GM19438 (cell line): ENCODE results near the gene CNIH1.
"Not testable (repeated sequence)": the region's sequence is repeated elsewhere in the genome, so short reads cannot be mapped to it uniquely, and the experiment has no call there.

Experiments used
- ATAC-seq: cut with Tn5 transposase; IDR thresholded peaks from one replicate; pipeline ENCODE4 v1.9.1; 2021; ENCODE audit warnings: low read depth; ENCODE audit not compliant: unreplicated experiment

Gene CNIH1

DNA sequence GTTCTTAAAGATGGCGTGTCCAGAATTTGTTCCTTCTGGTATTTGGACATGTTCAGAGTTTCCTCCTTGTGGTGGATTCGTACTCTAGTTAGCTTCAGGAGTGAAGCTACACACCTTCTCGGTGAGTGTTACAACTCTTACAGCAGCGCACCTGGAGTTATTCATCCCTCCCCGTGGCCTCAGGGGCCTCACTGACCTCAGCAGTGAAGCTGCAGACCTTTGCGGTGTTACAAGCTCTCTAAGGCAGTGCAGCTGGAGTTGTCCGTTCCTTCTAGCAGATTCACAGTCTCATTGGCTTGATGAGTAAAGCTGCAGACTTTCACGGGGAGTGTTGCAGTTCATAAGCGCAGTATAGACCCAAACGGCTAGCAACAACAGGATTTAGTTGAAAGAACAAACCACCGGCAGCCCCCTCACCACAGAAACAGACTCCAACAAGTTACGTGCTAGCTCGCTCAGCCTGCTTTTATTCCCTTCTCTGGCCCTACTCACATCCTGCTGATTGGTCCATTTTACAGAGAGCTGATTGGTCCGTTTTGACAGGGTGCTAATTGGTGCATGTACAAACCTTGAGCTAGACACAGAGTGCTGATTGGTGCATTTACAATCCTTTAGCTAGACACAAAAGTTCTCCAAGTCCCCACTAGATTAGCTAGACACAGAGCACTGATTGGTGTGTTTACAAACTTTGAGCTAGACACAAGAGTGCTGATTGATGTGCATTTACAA, 48.9 kb downstream of the CNIH1 start:
- no peak for ATAC-seq

DNA sequence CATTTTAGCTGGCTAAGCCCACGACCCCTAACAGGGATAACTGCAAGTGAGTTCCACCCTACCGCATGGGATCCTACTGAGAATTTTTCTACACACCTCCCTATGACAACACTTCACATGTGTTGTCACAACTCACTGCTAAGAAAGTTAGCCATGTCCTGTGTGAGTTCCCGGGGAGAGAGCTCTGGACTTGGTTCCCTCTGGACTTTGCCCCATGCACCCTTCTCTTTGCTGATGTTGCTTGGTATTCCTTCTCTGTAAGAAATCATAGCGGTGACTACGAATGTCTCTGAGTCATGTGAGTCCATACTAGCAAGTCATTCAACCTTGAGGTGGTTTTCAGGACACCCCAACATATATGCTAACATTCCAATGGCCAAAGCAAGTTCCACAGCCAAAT, 53.8 kb downstream of the CNIH1 start:
- ATAC-seq: no peak

DNA sequence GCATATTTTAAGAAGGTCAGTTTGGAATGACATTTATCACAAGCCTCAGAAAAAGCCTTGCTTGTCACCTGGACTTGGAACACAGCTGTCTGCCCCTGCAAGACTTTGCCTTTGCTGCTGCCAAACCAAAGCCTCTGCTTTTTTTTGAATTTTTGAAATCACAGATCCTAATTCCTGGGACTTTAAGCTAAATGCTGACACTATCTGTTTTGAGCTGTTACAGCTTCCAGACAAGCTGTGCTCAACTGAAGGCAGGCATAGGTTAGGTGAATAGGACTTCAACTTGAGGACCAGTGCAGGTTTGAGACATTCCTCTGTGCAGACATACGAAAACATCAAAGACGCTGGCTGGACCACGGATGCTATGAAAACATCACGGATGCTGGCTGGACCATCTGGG, 55.6 kb downstream of the CNIH1 start:
- no peak for ATAC-seq

DNA sequence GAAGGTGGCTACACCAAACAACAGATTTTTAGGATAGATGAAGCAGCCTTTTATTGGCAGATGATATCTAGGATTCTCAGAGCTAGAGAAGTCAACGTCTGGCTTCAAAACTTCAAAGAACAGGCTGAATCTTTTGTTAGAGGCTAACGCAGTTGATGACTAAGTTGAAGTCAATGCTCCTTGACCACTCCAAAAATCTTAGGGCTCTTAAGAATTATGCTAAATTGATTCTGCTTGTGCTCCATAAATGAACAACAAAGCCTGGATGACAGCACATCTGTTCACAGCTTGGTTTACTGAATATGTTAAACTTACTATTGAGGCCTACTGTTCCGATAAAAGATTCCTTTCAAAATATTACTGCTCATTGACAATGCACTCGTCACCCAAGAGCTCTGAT, 57.3 kb downstream of the CNIH1 start:
- no peak for ATAC-seq

- no peak for ATAC-seq
These were observed 59.4 kb downstream of the CNIH1 start for GRCh38 chr14:54381821-54382220.

DNA sequence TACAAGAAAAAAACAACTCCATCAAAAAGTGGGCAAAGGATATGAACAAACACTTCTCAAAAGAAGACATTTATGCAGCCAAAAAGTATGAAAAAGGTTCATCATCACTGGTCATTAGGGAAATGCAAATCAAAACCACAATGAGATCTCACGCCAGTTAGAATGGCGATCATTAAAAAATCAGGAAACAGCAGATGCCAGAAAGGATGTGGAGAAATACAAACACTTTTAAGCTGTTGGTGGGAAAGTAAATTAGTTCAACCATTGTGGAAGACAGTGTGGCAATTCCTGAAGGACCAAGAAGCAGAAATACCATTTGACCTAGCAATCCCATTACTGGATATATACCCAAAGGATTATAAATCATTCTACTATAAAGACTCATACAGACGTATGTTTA, 60.6 kb downstream of the CNIH1 start:
- ATAC-seq: not testable (repeated sequence)

- ATAC-seq: not testable (repeated sequence)
These were observed 62.3 kb downstream of the CNIH1 start for GRCh38 chr14:54378893-54379292.

DNA sequence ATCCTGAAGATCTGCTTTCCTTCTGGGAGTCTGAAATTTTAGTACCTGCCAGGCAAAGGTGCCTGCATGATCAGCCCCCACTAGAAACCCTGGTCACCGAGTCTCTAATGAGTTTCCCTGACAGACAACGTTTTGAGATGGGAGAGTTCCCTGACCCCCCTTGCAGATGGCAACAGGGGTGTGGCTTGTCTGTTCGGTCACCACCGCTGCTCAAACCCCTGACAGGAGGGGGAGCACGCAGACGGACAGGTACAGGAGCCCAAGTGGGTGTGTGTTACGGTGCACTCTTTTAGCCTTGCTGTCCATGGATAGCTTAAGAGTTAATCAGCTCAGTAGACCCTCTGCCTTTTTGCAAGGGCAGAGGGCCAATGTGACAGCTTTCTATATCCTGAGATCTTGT, 63.7 kb downstream of the CNIH1 start:
- ATAC-seq: no peak

DNA sequence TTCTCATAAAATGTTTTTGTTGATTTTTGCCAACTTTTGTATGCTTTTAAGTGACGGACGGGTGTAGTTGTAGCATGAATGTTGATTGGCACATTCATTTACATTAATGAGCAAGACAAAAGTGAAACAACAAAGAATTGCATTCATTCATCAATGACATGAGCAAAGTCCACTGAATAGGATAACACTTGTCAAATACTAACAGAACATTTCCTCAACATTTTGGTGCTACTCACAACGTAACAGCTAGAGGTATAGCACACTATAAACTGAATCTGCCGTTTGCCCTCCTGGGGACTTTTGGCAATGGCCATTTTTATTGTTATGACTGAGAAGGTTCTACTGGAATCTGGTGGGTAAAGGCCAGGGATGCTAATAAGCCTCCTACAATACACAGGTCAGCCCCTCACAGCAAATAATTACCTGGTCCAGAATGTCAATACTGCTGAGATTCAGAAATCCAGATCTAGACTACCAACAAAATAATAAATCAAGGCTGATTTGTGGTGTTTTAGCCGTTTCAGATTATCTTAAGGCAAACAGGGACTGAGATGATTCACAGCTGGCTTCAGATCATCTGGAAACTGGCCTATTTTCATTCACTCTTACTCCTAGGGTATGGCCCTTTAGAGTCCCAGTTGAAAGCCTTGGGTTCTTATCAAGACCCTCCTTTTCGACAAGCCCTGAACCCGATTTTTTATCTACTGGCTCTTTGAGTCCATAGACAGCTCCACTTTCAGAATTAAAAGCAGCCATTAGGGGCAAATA, 66.9 kb downstream of the CNIH1 start:
- no peak for ATAC-seq
